PFSK-1 (cell line): Measurements from ENCODE around the gene SYNGR1.

ENCODE experiments used
- FOXP2 ChIP-seq: optimal IDR thresholded peaks from 2 replicates; pipeline ENCODE3; 2011; ENCODE audit warnings: borderline replicate concordance, control low read depth, inconsistent platforms; ENCODE audit not compliant: insufficient read depth; ENCODE audit errors: extremely low read length, extremely low read depth
- POLR2AphosphoS5 ChIP-seq: IDR thresholded peaks from 2 replicates; pipeline ENCODE4 v1.6.1; 2012; ENCODE audit warnings: low read depth, mild to moderate bottlenecking, control low read depth, low read length, moderate library complexity
- SIN3A ChIP-seq: IDR thresholded peaks from 2 replicates; pipeline ENCODE4 v1.6.1; 2012; ENCODE audit warnings: mild to moderate bottlenecking, low read length, moderate library complexity, borderline replicate concordance; ENCODE audit not compliant: insufficient read depth
- TAF1 ChIP-seq: IDR thresholded peaks from 2 replicates; pipeline ENCODE4 v1.6.1; 2012; ENCODE audit warnings: low read length, control low read depth, borderline replicate concordance; ENCODE audit not compliant: insufficient read depth
- TF ChIP-seq, protein P1 (sequence below), 2 experiments: IDR thresholded peaks; 2 replicates each; pipeline versions ENCODE4 v1.6.1 to v1.8.0; 2011 to 2012; ENCODE audit warnings: low read depth in 2 of 2, low read length in 2 of 2, control low read depth in 1 of 2, inconsistent platforms in 1 of 2, mild to moderate bottlenecking in 1 of 2, moderate library complexity in 1 of 2; ENCODE audit not compliant: insufficient read depth in 1 of 2

SYNGR1 gene

DNA sequence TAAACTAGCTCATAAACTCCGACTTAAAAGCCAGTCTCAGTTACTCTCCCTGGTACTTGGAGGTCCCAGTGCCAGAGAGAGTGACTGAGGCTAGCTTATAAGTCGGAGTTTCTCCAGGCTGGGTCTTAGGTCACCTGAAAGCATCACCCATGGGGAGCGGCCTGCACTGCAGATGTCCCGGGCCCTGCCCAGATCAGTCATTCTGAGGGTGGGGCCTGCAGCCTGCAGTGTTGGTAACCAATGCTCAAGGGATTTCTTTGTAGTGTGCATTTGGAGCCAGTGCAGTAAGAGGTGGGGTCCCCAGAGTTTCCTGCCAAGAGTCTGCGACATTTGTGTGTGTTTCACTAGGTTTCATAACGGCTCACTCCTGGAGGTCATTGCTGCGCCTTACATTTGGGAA is 64.6 kb downstream of the SYNGR1 start:
- TF ChIP-seq, protein P1, sequence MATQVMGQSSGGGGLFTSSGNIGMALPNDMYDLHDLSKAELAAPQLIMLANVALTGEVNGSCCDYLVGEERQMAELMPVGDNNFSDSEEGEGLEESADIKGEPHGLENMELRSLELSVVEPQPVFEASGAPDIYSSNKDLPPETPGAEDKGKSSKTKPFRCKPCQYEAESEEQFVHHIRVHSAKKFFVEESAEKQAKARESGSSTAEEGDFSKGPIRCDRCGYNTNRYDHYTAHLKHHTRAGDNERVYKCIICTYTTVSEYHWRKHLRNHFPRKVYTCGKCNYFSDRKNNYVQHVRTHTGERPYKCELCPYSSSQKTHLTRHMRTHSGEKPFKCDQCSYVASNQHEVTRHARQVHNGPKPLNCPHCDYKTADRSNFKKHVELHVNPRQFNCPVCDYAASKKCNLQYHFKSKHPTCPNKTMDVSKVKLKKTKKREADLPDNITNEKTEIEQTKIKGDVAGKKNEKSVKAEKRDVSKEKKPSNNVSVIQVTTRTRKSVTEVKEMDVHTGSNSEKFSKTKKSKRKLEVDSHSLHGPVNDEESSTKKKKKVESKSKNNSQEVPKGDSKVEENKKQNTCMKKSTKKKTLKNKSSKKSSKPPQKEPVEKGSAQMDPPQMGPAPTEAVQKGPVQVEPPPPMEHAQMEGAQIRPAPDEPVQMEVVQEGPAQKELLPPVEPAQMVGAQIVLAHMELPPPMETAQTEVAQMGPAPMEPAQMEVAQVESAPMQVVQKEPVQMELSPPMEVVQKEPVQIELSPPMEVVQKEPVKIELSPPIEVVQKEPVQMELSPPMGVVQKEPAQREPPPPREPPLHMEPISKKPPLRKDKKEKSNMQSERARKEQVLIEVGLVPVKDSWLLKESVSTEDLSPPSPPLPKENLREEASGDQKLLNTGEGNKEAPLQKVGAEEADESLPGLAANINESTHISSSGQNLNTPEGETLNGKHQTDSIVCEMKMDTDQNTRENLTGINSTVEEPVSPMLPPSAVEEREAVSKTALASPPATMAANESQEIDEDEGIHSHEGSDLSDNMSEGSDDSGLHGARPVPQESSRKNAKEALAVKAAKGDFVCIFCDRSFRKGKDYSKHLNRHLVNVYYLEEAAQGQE (IDR thresholded peaks at IDR 0.05; ENCODE audit: insufficient read depth in 1 of 2, low read depth in 2 of 2, low read length in 2 of 2) = no peak
- TF ChIP-seq TAF1 (no peak), POLR2AphosphoS5 (no peak), FOXP2 (no peak), SIN3A (no peak)

DNA sequence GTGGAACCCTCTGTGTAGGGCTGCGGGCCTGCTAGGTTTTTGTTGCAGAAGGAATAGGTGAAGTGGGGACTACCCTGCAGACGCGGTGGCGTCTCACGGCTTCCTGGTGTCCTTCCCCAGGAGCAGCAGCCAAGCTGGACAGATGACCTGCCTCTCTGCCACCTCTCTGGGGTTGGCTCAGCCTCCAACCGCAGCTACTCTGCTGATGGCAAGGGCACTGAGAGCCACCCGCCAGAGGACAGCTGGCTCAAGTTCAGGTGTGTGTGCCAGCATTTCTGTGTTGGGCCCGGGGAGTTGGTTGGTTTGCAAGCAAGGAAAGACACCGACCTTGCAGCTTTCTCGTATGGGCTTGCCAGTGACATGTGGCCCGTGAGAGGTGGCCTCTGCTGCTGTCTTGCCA is 65.1 kb downstream of the SYNGR1 start:
- TF ChIP-seq TAF1 = no peak
- TF ChIP-seq, protein P1 (IDR thresholded peaks at IDR 0.05; ENCODE audit: insufficient read depth in 1 of 2, low read depth in 2 of 2, low read length in 2 of 2) = no peak
- TF ChIP-seq SIN3A = no peak
- TF ChIP-seq POLR2AphosphoS5 = no peak
- TF ChIP-seq FOXP2 = no peak

DNA sequence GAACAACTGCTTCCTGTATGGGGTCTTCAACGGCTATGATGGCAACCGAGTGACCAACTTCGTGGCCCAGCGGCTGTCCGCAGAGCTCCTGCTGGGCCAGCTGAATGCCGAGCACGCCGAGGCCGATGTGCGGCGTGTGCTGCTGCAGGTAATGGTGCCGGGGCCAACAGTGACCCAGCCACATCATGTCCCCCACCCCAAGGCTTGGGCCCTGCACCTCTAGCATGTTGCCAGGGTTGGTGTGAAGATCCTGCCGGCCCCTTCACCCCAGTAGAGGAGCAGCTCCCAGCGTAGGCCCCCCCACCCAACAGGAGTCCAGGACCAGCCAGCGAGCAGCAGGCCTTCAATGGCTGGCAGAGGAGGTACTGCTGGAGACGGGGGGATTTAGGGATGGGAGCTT is 65.7 kb downstream of the SYNGR1 start:
- TF ChIP-seq SIN3A (no peak), FOXP2 (no peak), TAF1 (no peak), POLR2AphosphoS5 (no peak)
- TF ChIP-seq, protein P1 (IDR thresholded peaks at IDR 0.05; ENCODE audit: insufficient read depth in 1 of 2, low read depth in 2 of 2, low read length in 2 of 2) = no peak

DNA sequence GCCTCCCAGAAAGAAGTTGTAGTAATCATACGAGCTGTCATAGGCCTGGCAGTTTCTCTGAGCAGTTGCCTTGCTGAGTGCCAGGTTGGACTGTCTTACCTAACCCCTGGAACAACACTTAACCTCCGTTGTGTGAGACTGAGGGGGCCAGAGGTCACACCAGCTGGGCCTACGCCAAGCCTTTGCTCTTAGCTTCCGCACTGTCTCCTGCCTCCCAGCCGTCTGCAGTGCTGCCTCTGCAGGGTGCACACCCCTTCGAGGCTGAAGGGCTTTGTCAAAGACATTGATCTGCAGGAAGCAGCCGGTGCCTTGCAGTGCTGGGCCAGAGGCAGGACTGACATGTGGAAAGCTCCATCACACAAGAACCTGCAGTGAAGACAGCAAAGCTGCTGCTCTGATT is 66.5 kb downstream of the SYNGR1 start:
- no peak for TF ChIP-seq SIN3A
- no peak for TF ChIP-seq TAF1
- TF ChIP-seq POLR2AphosphoS5 = no peak
- TF ChIP-seq, protein P1 (IDR thresholded peaks at IDR 0.05; ENCODE audit: insufficient read depth in 1 of 2, low read depth in 2 of 2, low read length in 2 of 2) = no peak
- no peak for TF ChIP-seq FOXP2

DNA sequence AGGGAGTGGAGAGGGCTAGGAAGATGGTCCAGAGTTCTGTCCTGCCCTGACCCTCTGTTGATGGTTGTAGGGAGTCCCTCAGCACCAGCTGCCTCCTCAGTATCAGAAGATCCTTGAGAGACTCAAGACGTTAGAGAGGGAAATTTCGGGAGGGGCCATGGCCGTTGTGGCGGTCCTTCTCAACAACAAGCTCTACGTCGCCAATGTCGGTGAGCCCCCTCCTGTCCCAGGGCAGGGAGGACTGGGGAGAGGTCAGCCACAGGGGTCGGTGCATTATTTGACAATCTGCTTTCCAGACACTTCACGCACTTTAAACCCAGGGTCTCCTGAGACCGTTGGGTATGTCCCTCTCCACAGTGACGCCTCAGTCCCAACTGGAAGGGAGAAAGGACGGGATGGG is 67.8 kb downstream of the SYNGR1 start:
- TF ChIP-seq, protein P1 (IDR thresholded peaks at IDR 0.05; ENCODE audit: insufficient read depth in 1 of 2, low read depth in 2 of 2, low read length in 2 of 2) = no peak
- TF ChIP-seq SIN3A = no peak
- no peak for TF ChIP-seq TAF1
- TF ChIP-seq POLR2AphosphoS5 = no peak
- TF ChIP-seq FOXP2 = no peak
